T-cell (primary cell): ENCODE data around the gene CSPG5. TPM values are rescaled to one million over a fixed set of nuclear protein-coding genes. Genes with fewer than 3 reads are reported as not detected.

Experiments
- ATAC-seq, 4 experiments: fragments of 200-7000 bp in 3 of 4; fragments of 150-1000 bp in 1 of 4; cut with Tn5 transposase; replicated peaks in 1 of 4; 1 replicate in 3 of 4; 2 replicates in 1 of 4; pipeline ENCODE4 v1.10.0; 2021; ENCODE audit warnings: moderate library complexity in 3 of 4, mild to moderate bottlenecking in 2 of 4, moderate number of reproducible peaks in 1 of 4
- CTCF ChIA-PET, 2 donors: fragments of 300-600 bp; sonication (Branson Sonifier 250); formaldehyde crosslinking; loops; one replicate each; lab custom pipeline; 2022; ENCODE audit warnings: antibody characterized with exemption in 2 of 2; lab: Charles Lee
- POLR2A ChIA-PET, 2 donors: fragments of 300-600 bp; sonication (Branson Sonifier 250); formaldehyde crosslinking; loops; one replicate each; lab custom pipeline; 2022; ENCODE audit warnings: antibody characterized with exemption in 2 of 2; lab: Charles Lee
- DNase-seq, 35 experiments: peaks; one replicate each; pipeline versions ENCODE4 v3.0.0 to v3.0.0-alpha.2; 2013 to 2023
- H3K27ac ChIP-seq: one replicate; pipeline ENCODE4 v1.5.1; 2013; ENCODE audit warnings: low read length
- H3K27me3 ChIP-seq, 2 experiments: replicated peaks in 1 of 2; 1 replicate in 1 of 2; 2 replicates in 1 of 2; pipeline versions ENCODE4 v1.6.1 to v1.7.0; 2013; ENCODE audit warnings: low read length in 1 of 2, mixed read lengths in 1 of 2; ENCODE audit not compliant: control insufficient read depth in 2 of 2, insufficient read depth in 2 of 2; ENCODE audit errors: extremely low read depth in 1 of 2
- H3K36me3 ChIP-seq, 2 donors: 1 replicate in 1 of 2; 2 replicates in 1 of 2; pipeline versions ENCODE4 v1.6.1 to v1.7.0; 2013; ENCODE audit warnings: low read length in 1 of 2; ENCODE audit not compliant: control insufficient read depth in 2 of 2, insufficient read depth in 1 of 2; ENCODE audit errors: extremely low read depth in 1 of 2
- H3K4me1 ChIP-seq, 2 experiments: 1 replicate in 1 of 2; 2 replicates in 1 of 2; pipeline versions ENCODE4 v1.6.1 to v1.7.0; 2013; ENCODE audit warnings: low read length in 2 of 2, mixed read lengths in 1 of 2; ENCODE audit not compliant: insufficient read depth in 2 of 2, control insufficient read depth in 1 of 2; ENCODE audit errors: extremely low read depth in 1 of 2
- H3K4me3 ChIP-seq, 2 donors: 1 replicate in 1 of 2; 2 replicates in 1 of 2; pipeline versions ENCODE4 v1.5.1 to v1.7.0; 2013; ENCODE audit warnings: mild to moderate bottlenecking in 2 of 2, low read length in 1 of 2, moderate library complexity in 1 of 2; ENCODE audit not compliant: control insufficient read depth in 1 of 2; ENCODE audit errors: extremely low read depth in 1 of 2
- H3K9me3 ChIP-seq: 2 replicates; pipeline ENCODE4 v1.7.0; 2013
- H3K27ac Mint-ChIP-seq, 2 donors: one replicate each; pipeline ENCODE4 v1.8.0; 2020 to 2021; ENCODE audit warnings: mild to moderate bottlenecking in 2 of 2, mixed read lengths in 2 of 2
- H3K27me3 Mint-ChIP-seq, 2 donors: one replicate each; pipeline ENCODE4 v1.8.0; 2021 to 2022; ENCODE audit warnings: mixed read lengths in 2 of 2
- H3K36me3 Mint-ChIP-seq: one replicate; pipeline ENCODE4 v1.8.0; 2021; ENCODE audit warnings: mixed read lengths
- H3K4me1 Mint-ChIP-seq, 3 donors: one replicate each; pipeline ENCODE4 v1.8.0; 2020 to 2022; ENCODE audit warnings: mixed read lengths in 3 of 3, mild to moderate bottlenecking in 1 of 3
- H3K4me3 Mint-ChIP-seq, 3 donors: one replicate each; pipeline ENCODE4 v1.8.0; 2020 to 2022; ENCODE audit warnings: mild to moderate bottlenecking in 3 of 3, mixed read lengths in 3 of 3, moderate library complexity in 3 of 3
- H3K9me3 Mint-ChIP-seq, 3 donors: one replicate each; pipeline ENCODE4 v1.8.0; 2020 to 2022; ENCODE audit warnings: mixed read lengths in 3 of 3
- WGBS: methylation state at CpG from one replicate; pipeline ENCODE4 v1.1.5; 2013; ENCODE audit warnings: missing lambda C conversion rate; ENCODE audit not compliant: insufficient coverage; 5-methylcytosine and 5-hydroxymethylcytosine counted together
- total RNA-seq, 35 experiments: library from RNA in 6 of 35; stranded (reverse) in 6 of 35; fragments of 120-200 nt in 1 of 35; gene quantifications; one replicate each; pipeline versions ENCODE4 v1.2.1 to v1.2.4 and lab custom pipeline; 2013 to 2026

Gene CSPG5
- total RNA-seq, 5 donors from 2014 or later (not counting 1 experiment from before 2014, with no cell fraction given) = 0.12 to 0.75 (median 0.36) TPM

- Mint-ChIP-seq H3K9me3 (no peaks in the 10 kb centered on the region), H3K27me3 (no peaks in the 10 kb centered on the region), H3K4me1 (peaks cover 17 to 24% (median 22%) of the 10 kb centered on the region in 3 donors), H3K27ac (peak overlapping the region; percentile 31 to 79), H3K4me3 (peak overlapping the region; percentile 48 to 69 (median 68)), H3K36me3 (peaks cover 4% of the 10 kb centered on the region)
- no peak for DNase-seq
- WGBS = 100% methylated on average over 2 of the region's 5 CpGs
- H3K36me3 ChIP-seq = peaks cover 7 to 9% of the 10 kb centered on the region in 2 donors
- no peaks in the 10 kb centered on the region for H3K27me3 ChIP-seq
- CTCF ChIA-PET = no interaction called here
- ATAC-seq = no peak
- H3K27ac ChIP-seq = no peak overlapping the region
- peaks cover 0 to 21% of the 10 kb centered on the region in 2 experiments for H3K4me1 ChIP-seq
- POLR2A ChIA-PET = no interaction called here
- no peak overlapping the region for H3K4me3 ChIP-seq
- H3K9me3 ChIP-seq = no peaks in the 10 kb centered on the region
These were observed 63.6 kb downstream of the CSPG5 start for GRCh38 chr3:47515100-47515499.

GRCh38 chr3:47513125-47513929 is 65.3 kb downstream of the CSPG5 start, which contains the start of gene ELP6:
ELP6 (minus strand) TSS chr3:47513712; CDS start chr3:47513590, 122 bp downstream.
- H3K9me3 Mint-ChIP-seq = no peaks in the 10 kb centered on the region
- ATAC-seq (peak; percentile 94 to 96 (median 94)), DNase-seq (peak; percentile 93 to 98 (median 97))
- peak within 1 kb of the TSS; percentile 95 to 96 (median 96) for H3K4me3 Mint-ChIP-seq
- H3K36me3 Mint-ChIP-seq = peaks cover 9% of the 10 kb centered on the region
- no peaks in the 10 kb centered on the region for H3K27me3 Mint-ChIP-seq
- Histone ChIP-seq H3K27me3 (no peaks in the 10 kb centered on the region), H3K4me1 (peaks cover 0 to 21% of the 10 kb centered on the region in 2 experiments), H3K9me3 (no peaks in the 10 kb centered on the region), H3K36me3 (peaks cover 11 to 19% of the 10 kb centered on the region in 2 donors), H3K4me3 (peak within 1 kb of the TSS; percentile 95 to 99), H3K27ac (peak within 1 kb of the TSS; percentile 94)
- ChIA-PET CTCF (interaction anchor here in 1 of 2 donors (0.9 kb wide), 1 partner anchor 92 kb away, joined by 3 read pairs; no protein-coding TSS in a partner anchor), POLR2A (interaction anchor here in 1 of 2 donors (0.5 to 0.7 kb wide), 2 partner anchors 32 to 275 kb away, joined by 3 to 4 read pairs; no protein-coding TSS in a partner anchor)
- under 1% methylated on average over 70 of the region's 71 CpGs for WGBS
- peak within 1 kb of the TSS; percentile 99 for H3K27ac Mint-ChIP-seq
- H3K4me1 Mint-ChIP-seq = peaks cover 17 to 24% (median 22%) of the 10 kb centered on the region in 3 donors

- Mint-ChIP-seq H3K27me3 (no peaks in the 10 kb centered on the region), H3K27ac (peak overlapping the region; percentile 99), H3K4me1 (peaks cover 17 to 28% (median 24%) of the 10 kb centered on the region in 3 donors), H3K36me3 (peaks cover 15% of the 10 kb centered on the region), H3K4me3 (peak overlapping the region; percentile 95 to 96 (median 96)), H3K9me3 (no peaks in the 10 kb centered on the region)
- under 1% methylated on average over 27 of the region's 36 CpGs for WGBS
- ATAC-seq = no peak
- DNase-seq = peak in 24 of 35 experiments; percentile 4 to 46 (median 14)
- POLR2A ChIA-PET = interaction anchor here in 1 of 2 donors (0.7 kb wide), 1 partner anchor 31 kb away, joined by 4 read pairs; no protein-coding TSS in a partner anchor
- peaks cover 0 to 21% of the 10 kb centered on the region in 2 experiments for H3K4me1 ChIP-seq
- H3K36me3 ChIP-seq = peaks cover 11 to 26% of the 10 kb centered on the region in 2 donors
- no peaks in the 10 kb centered on the region for H3K27me3 ChIP-seq
- peak overlapping the region; percentile 94 for H3K27ac ChIP-seq
- H3K9me3 ChIP-seq = no peaks in the 10 kb centered on the region
- H3K4me3 ChIP-seq = peak overlapping the region; percentile 95 to 99
- CTCF ChIA-PET = interaction anchor here in 1 of 2 donors (0.9 kb wide), 1 partner anchor 92 kb away, joined by 3 read pairs; no protein-coding TSS in a partner anchor
These were observed 66.1 kb downstream of the CSPG5 start for GRCh38 chr3:47512416-47513124.

Other genes starting within 250 kb of the CSPG5 start
- gene PTPN23, start 197.8 kb downstream of the CSPG5 start, total RNA-seq = 10 to 100 TPM; 39.2 to 59.6 (median 57.9) TPM
- 100 to 1,000 TPM in 2 of 5 donors, 10 to 100 TPM in 3; 86.6 to 108 (median 95.3) TPM for gene SCAP, start 102.9 kb downstream of the CSPG5 start, total RNA-seq
- 10 to 100 TPM; 22.3 to 31.4 (median 27.2) TPM for gene ELP6, start 65.2 kb downstream of the CSPG5 start, total RNA-seq
- 10 to 100 TPM; 88.9 to 99.3 (median 92.4) TPM for gene SMARCC1, start 203.0 kb upstream of the CSPG5 start, total RNA-seq
- gene DHX30, start 224.3 kb upstream of the CSPG5 start, total RNA-seq = 100 to 1,000 TPM in 1 of 5 donors, 10 to 100 TPM in 4; 69.3 to 101 (median 97.5) TPM